SK-N-SH (cell line): ENCODE results near the gene SPTBN2. TPM values are rescaled to one million over a fixed set of nuclear protein-coding genes. Genes with fewer than 3 reads are reported as not detected.

Source experiments
- CTCF ChIA-PET: fragments of 300-600, 350-600 bp; formaldehyde crosslinking; extraction: SDS; loops from one replicate; lab custom pipeline; 2021; lab: Yijun Ruan, JAX
- POLR2A ChIA-PET: fragments of 350-600 bp; sonication (Branson Sonifier 250); formaldehyde crosslinking; extraction: SDS; loops from one replicate; lab custom pipeline; 2020; ENCODE audit warnings: antibody characterized with exemption, inconsistent platforms; lab: Yijun Ruan, JAX
- DNase-seq: peaks from one replicate; pipeline ENCODE4 v3.0.0; 2012
- H2AFZ ChIP-seq: fragments of 200-600 bp; sonication (generic); 2 replicates; pipeline ENCODE4 v1.8.1; 2016; ENCODE audit warnings: antibody characterized with exemption, mild to moderate bottlenecking, low read depth
- H3F3A ChIP-seq: fragments of 200-600 bp; sonication (generic); replicated peaks from 2 replicates; pipeline ENCODE3; 2016; ENCODE audit warnings: antibody characterized with exemption, mild to moderate bottlenecking; ENCODE audit not compliant: insufficient read depth
- H3K27ac ChIP-seq, 2 experiments: fragments of 200-500 bp in 1 of 2; fragments of 200-600 bp in 1 of 2; sonication (Bioruptor generic) in 1 of 2; sonication (generic), shearing (Covaris generic) in 1 of 2; 2 replicates each; pipeline versions ENCODE4 v1.5.1 to v1.6.1; 2014 to 2016; ENCODE audit warnings: low read depth in 2 of 2, inconsistent platforms in 1 of 2, low read length in 1 of 2, mild to moderate bottlenecking in 1 of 2, mixed read lengths in 1 of 2
- H3K27me3 ChIP-seq: fragments of 200-600 bp; sonication (generic), shearing (Covaris generic); 2 replicates; pipeline ENCODE4 v1.6.1; 2016; ENCODE audit warnings: mixed run types; ENCODE audit not compliant: insufficient read depth
- H3K36me3 ChIP-seq, 2 experiments: fragments of 200-500 bp in 1 of 2; fragments of 200-600 bp in 1 of 2; sonication (Bioruptor generic) in 1 of 2; sonication (generic) in 1 of 2; replicated peaks in 1 of 2; 2 replicates each; pipeline versions ENCODE3 to v1.5.1; 2014 to 2016; ENCODE audit warnings: low read length in 1 of 2, mild to moderate bottlenecking in 1 of 2; ENCODE audit not compliant: insufficient read depth in 2 of 2, control insufficient read depth in 1 of 2
- H3K4me1 ChIP-seq, 2 experiments: fragments of 200-500 bp in 1 of 2; fragments of 200-600 bp in 1 of 2; sonication (Bioruptor generic) in 1 of 2; sonication (generic), shearing (Covaris generic) in 1 of 2; 2 replicates each; pipeline versions ENCODE4 v1.5.1 to v1.6.1; 2014 to 2016; ENCODE audit warnings: low read depth in 1 of 2, low read length in 1 of 2, mixed run types in 1 of 2; ENCODE audit not compliant: insufficient read depth in 2 of 2, control insufficient read depth in 1 of 2
- H3K4me2 ChIP-seq: fragments of 200-600 bp; sonication (generic), shearing (Covaris generic); 2 replicates; pipeline ENCODE4 v1.6.1; 2017; ENCODE audit warnings: mixed run types
- H3K4me3 ChIP-seq, 2 experiments: fragments of 200-500 bp in 1 of 2; fragments of 200-600 bp in 1 of 2; sonication (Bioruptor generic) in 1 of 2; sonication (generic), shearing (Covaris generic) in 1 of 2; 2 replicates each; pipeline versions ENCODE4 v1.5.1 to v1.8.1; 2014 to 2016; ENCODE audit warnings: low read depth in 2 of 2, inconsistent platforms in 1 of 2, low read length in 1 of 2, mild to moderate bottlenecking in 1 of 2, mixed read lengths in 1 of 2, moderate library complexity in 1 of 2
- H3K79me2 ChIP-seq: fragments of 200-600 bp; sonication (generic); 2 replicates; pipeline ENCODE4 v1.8.1; 2017; ENCODE audit warnings: mild to moderate bottlenecking; ENCODE audit not compliant: insufficient read depth
- H3K9ac ChIP-seq: fragments of 200-600 bp; sonication (generic); 2 replicates; pipeline ENCODE4 v1.6.1; 2017; ENCODE audit warnings: mixed run types
- H3K9me2 ChIP-seq: fragments of 200-600 bp; sonication (generic); 2 replicates; pipeline ENCODE4 v1.6.1; 2017; ENCODE audit warnings: mixed run types
- H3K9me3 ChIP-seq: fragments of 200-600 bp; sonication (generic); 2 replicates; pipeline ENCODE4 v1.6.1; 2017; ENCODE audit warnings: mixed run types, mild to moderate bottlenecking, moderate library complexity
- H4K20me1 ChIP-seq: fragments of 200-600 bp; sonication (generic); 2 replicates; pipeline ENCODE4 v1.6.1; 2017; ENCODE audit warnings: mild to moderate bottlenecking, mixed run types; ENCODE audit not compliant: insufficient read depth
- CTCF ChIP-seq: fragments of 200-600 bp; sonication (generic); IDR thresholded peaks from 2 replicates; pipeline ENCODE4 v1.6.1; 2017; ENCODE audit warnings: antibody characterized with exemption, mild to moderate bottlenecking, moderate library complexity
- ELF1 ChIP-seq: IDR thresholded peaks from 2 replicates; pipeline ENCODE4 v1.4.0; 2012
- IRF3 ChIP-seq: fragments of 150-350 bp; IDR thresholded peaks from 2 replicates; pipeline ENCODE4 v1.6.1; 2016; ENCODE audit warnings: mild to moderate bottlenecking, low read depth, low read length
- MXI1 ChIP-seq: IDR thresholded peaks from 2 replicates; pipeline ENCODE4 v1.6.1; 2012; ENCODE audit warnings: mild to moderate bottlenecking, low read depth, low read length, improper control_type of control experiment
- NRF1 ChIP-seq: IDR thresholded peaks from 2 replicates; pipeline ENCODE4 v1.6.1; 2012; ENCODE audit warnings: low read depth, mild to moderate bottlenecking, low read length
- RCOR1 ChIP-seq: fragments of 150-350 bp; IDR thresholded peaks from 2 replicates; pipeline ENCODE4 v1.6.1; 2017; ENCODE audit warnings: antibody characterized with exemption, low read length
- REST ChIP-seq: IDR thresholded peaks from 2 replicates; pipeline ENCODE4 v1.6.1; 2012; ENCODE audit warnings: mild to moderate bottlenecking, low read depth, low read length, moderate library complexity
- RFX5 ChIP-seq: IDR thresholded peaks from 2 replicates; pipeline ENCODE4 v1.6.1; 2012; ENCODE audit warnings: mild to moderate bottlenecking, improper control_type of control experiment, low read length
- TAF1 ChIP-seq: IDR thresholded peaks from 2 replicates; pipeline ENCODE4 v1.6.1; 2012; ENCODE audit warnings: low read depth, mild to moderate bottlenecking, low read length, moderate library complexity, borderline replicate concordance
- TEAD4 ChIP-seq: IDR thresholded peaks from 2 replicates; pipeline ENCODE4 v1.4.0; 2012; ENCODE audit warnings: mild to moderate bottlenecking, borderline replicate concordance; ENCODE audit not compliant: insufficient read depth
- USF1 ChIP-seq: IDR thresholded peaks from 2 replicates; pipeline ENCODE4 v1.4.0; 2012; ENCODE audit warnings: low read depth, borderline replicate concordance
- WGBS: methylation state at CpG from one replicate; pipeline ENCODE4 v1.1.6; 2017; ENCODE audit warnings: low lambda C conversion rate; 5-methylcytosine and 5-hydroxymethylcytosine counted together
- polyA plus RNA-seq, 3 experiments: library from polyadenylated mRNA; depleted of rRNA; stranded (reverse); fragments of >200 nt; gene quantifications; 2 replicates each; pipeline ENCODE4 v1.2.3, GENCODE V29; 2012

SPTBN2 gene
- polyA plus RNA-seq, 1 of the 3 experiments (the other 2 are of a cell fraction) = 19.7 TPM

- peaks cover 4 to 53% of the 10 kb centered on the region in 2 experiments for H3K36me3 ChIP-seq
- no peak for DNase-seq
- no peaks in the 10 kb centered on the region for H4K20me1 ChIP-seq
- no peak overlapping the region for H2AFZ ChIP-seq
- H3K27me3 ChIP-seq = no peaks in the 10 kb centered on the region
- no peaks in the 10 kb centered on the region for H3K79me2 ChIP-seq
- H3K4me3 ChIP-seq = no peak overlapping the region
- no peak overlapping the region for H3K4me2 ChIP-seq
- 76% methylated on average over 3 of the region's 9 CpGs for WGBS
- no peaks in the 10 kb centered on the region for H3F3A ChIP-seq
- CTCF ChIA-PET = interaction anchor here (1.0 to 6.6 kb wide), 7 partner anchors 10 to 280 kb away, joined by 3 to 52 read pairs (median 7); partner anchors contain the start of gene C11orf86
- no peaks in the 10 kb centered on the region for H3K4me1 ChIP-seq
- H3K9me2 ChIP-seq = no peaks in the 10 kb centered on the region
- POLR2A ChIA-PET = no interaction called here
- TF ChIP-seq TEAD4 (no peak), USF1 (no peak), RCOR1 (no peak), TAF1 (no peak), MXI1 (no peak), ELF1 (no peak), RFX5 (no peak), REST (no peak), CTCF (no peak), NRF1 (no peak), IRF3 (no peak)
- H3K27ac ChIP-seq = no peak overlapping the region
- no peak overlapping the region for H3K9ac ChIP-seq
- no peaks in the 10 kb centered on the region for H3K9me3 ChIP-seq
These were observed 32.9 kb downstream of the SPTBN2 start for GRCh38 chr11:66696146-66696545.
